ENCODE measurements around the gene NOTO. TPM values are rescaled to one million over a fixed set of nuclear protein-coding genes. Genes with fewer than 3 reads are reported as not detected.

NOTO gene
- total RNA-seq, 1 experiment from 2014 or later: not detected

- in situ Hi-C loops (cut with HindIII; ENCODE audit: low pct_unique_long_range_greater_than_20kb, low sequenced_read_pairs): no loop called here
- DNase-seq (ENCODE audit: low read depth, low spot score): no peak
Measured at GRCh38 chr2:73225513-73226360, 23.4 kb downstream of the NOTO start.

- in situ Hi-C loops (cut with HindIII; ENCODE audit: low pct_unique_long_range_greater_than_20kb, low sequenced_read_pairs): no loop called here
- DNase-seq (ENCODE audit: low read depth, low spot score): no peak
Measured at GRCh38 chr2:73227086-73227485, 24.7 kb downstream of the NOTO start.

GRCh38 chr2:73228631-73229030 is 26.3 kb downstream of the NOTO start:
- in situ Hi-C loops (cut with HindIII; ENCODE audit: low pct_unique_long_range_greater_than_20kb, low sequenced_read_pairs): no loop called here
- DNase-seq (ENCODE audit: low read depth, low spot score): no peak

GRCh38 chr2:73232403-73233153 is 30.2 kb downstream of the NOTO start:
- no peak for DNase-seq (ENCODE audit: low read depth, low spot score)
- in situ Hi-C loops (cut with HindIII; ENCODE audit: low pct_unique_long_range_greater_than_20kb, low sequenced_read_pairs): no loop called here

- in situ Hi-C loops (cut with HindIII; ENCODE audit: low pct_unique_long_range_greater_than_20kb, low sequenced_read_pairs): no loop called here
- peak; percentile 100 for DNase-seq (ENCODE audit: low read depth, low spot score)
Measured at GRCh38 chr2:73233154-73233931, 31.0 kb downstream of the NOTO start, which contains the start of gene PRADC1. PRADC1 (minus strand) TSS chr2:73233239; CDS start chr2:73233160, 79 bp downstream.

GRCh38 chr2:73233932-73234832 is 31.8 kb downstream of the NOTO start, which contains the start of gene CCT7:
CCT7 (plus strand) TSS chr2:73234308; CDS start chr2:73234379, 71 bp downstream.
- in situ Hi-C loops (cut with HindIII; ENCODE audit: low pct_unique_long_range_greater_than_20kb, low sequenced_read_pairs): no loop called here
- peak; percentile 94 for DNase-seq (ENCODE audit: low read depth, low spot score)

GRCh38 chr2:73235315-73236028 is 33.1 kb downstream of the NOTO start:
- in situ Hi-C loops (cut with HindIII; ENCODE audit: low pct_unique_long_range_greater_than_20kb, low sequenced_read_pairs): no loop called here
- DNase-seq (ENCODE audit: low read depth, low spot score): no peak

GRCh38 chr2:73237168-73237567 is 34.8 kb downstream of the NOTO start:
- no peak for DNase-seq (ENCODE audit: low read depth, low spot score)

GRCh38 chr2:73238149-73238548 is 35.8 kb downstream of the NOTO start:
- in situ Hi-C loops (cut with HindIII; ENCODE audit: low pct_unique_long_range_greater_than_20kb, low sequenced_read_pairs): no loop called here

More at GRCh38 chr2:73237168-73237567, 34.8 kb downstream of the NOTO start:
- in situ Hi-C loops (cut with HindIII; ENCODE audit: low pct_unique_long_range_greater_than_20kb, low sequenced_read_pairs): no loop called here

GRCh38 chr2:73238976-73239375 is 36.6 kb downstream of the NOTO start:
- no peak for DNase-seq (ENCODE audit: low read depth, low spot score)
- in situ Hi-C loops (cut with HindIII; ENCODE audit: low pct_unique_long_range_greater_than_20kb, low sequenced_read_pairs): no loop called here

More at GRCh38 chr2:73238149-73238548, 35.8 kb downstream of the NOTO start:
- DNase-seq (ENCODE audit: low read depth, low spot score): no peak

GRCh38 chr2:73239776-73240175 is 37.4 kb downstream of the NOTO start:
- in situ Hi-C loops (cut with HindIII; ENCODE audit: low pct_unique_long_range_greater_than_20kb, low sequenced_read_pairs): no loop called here
- DNase-seq (ENCODE audit: low read depth, low spot score): no peak

- peak; percentile 45 for DNase-seq (ENCODE audit: low read depth, low spot score)
- in situ Hi-C loops (cut with HindIII; ENCODE audit: low pct_unique_long_range_greater_than_20kb, low sequenced_read_pairs): no loop called here
Measured at GRCh38 chr2:73243884-73244570, 41.7 kb downstream of the NOTO start.

GRCh38 chr2:73244580-73244979 is 42.2 kb downstream of the NOTO start:
- in situ Hi-C loops (cut with HindIII; ENCODE audit: low pct_unique_long_range_greater_than_20kb, low sequenced_read_pairs): no loop called here
- DNase-seq (ENCODE audit: low read depth, low spot score): no peak

GRCh38 chr2:73246850-73247249 is 44.5 kb downstream of the NOTO start:
- in situ Hi-C loops (cut with HindIII; ENCODE audit: low pct_unique_long_range_greater_than_20kb, low sequenced_read_pairs): no loop called here
- DNase-seq (ENCODE audit: low read depth, low spot score): no peak

GRCh38 chr2:73249636-73250035 is 47.3 kb downstream of the NOTO start:
- in situ Hi-C loops (cut with HindIII; ENCODE audit: low pct_unique_long_range_greater_than_20kb, low sequenced_read_pairs): no loop called here
- no peak for DNase-seq (ENCODE audit: low read depth, low spot score)

Measured in SK-MEL-5 (cell line).